K562 (cell line): Measurements from ENCODE around the gene NT5DC4. TPM values are rescaled to one million over a fixed set of nuclear protein-coding genes. Genes with fewer than 3 reads are reported as not detected.

Source experiments
- ARID1B ChIP-seq: fragments of 450-650 bp; IDR thresholded peaks from 2 replicates; pipeline ENCODE4 v1.6.1; 2016; ENCODE audit warnings: antibody characterized with exemption, mild to moderate bottlenecking, inconsistent platforms
- CBX1 ChIP-seq: sonication (generic); IDR thresholded peaks from 2 replicates; pipeline ENCODE4 v1.6.1; 2016; ENCODE audit warnings: antibody characterized with exemption, low read depth, mild to moderate bottlenecking
- GATA2 ChIP-seq: sonication (generic); formaldehyde crosslinking; IDR thresholded peaks from 2 replicates; pipeline ENCODE4 v1.4.0; 2020; ENCODE audit warnings: mild to moderate bottlenecking, missing genetic modification reagents
- L3MBTL2 ChIP-seq: fragments of 450-650 bp; IDR thresholded peaks from 2 replicates; pipeline ENCODE4 v1.6.1; 2016; ENCODE audit warnings: mild to moderate bottlenecking, moderate library complexity
- MAFF ChIP-seq: IDR thresholded peaks from 2 replicates; pipeline ENCODE4 v1.6.1; 2012; ENCODE audit warnings: low read length, improper control_type of control experiment
- MEIS2 ChIP-seq: fragments of 450-650 bp; IDR thresholded peaks from 2 replicates; pipeline ENCODE4 v1.6.1; 2014; ENCODE audit warnings: mild to moderate bottlenecking; ENCODE audit not compliant: partially characterized antibody
- MYBL2 ChIP-seq, 2 experiments: fragments of 450-650 bp in 1 of 2; sonication (generic) in 1 of 2; formaldehyde crosslinking in 1 of 2; IDR thresholded peaks; 2 replicates each; pipeline versions ENCODE4 v1.6.1 to v1.8.1; 2017 to 2022; ENCODE audit warnings: borderline replicate concordance in 1 of 2, inconsistent platforms in 1 of 2, low read depth in 1 of 2, mild to moderate bottlenecking in 1 of 2, missing genetic modification reagents in 1 of 2, moderate library complexity in 1 of 2
- RB1 ChIP-seq: fragments of 450-650 bp; IDR thresholded peaks from 2 replicates; pipeline ENCODE4 v1.6.1; 2017; ENCODE audit warnings: low read depth, mild to moderate bottlenecking
- SPI1 ChIP-seq: IDR thresholded peaks from 2 replicates; pipeline ENCODE4 v1.6.1; 2011; ENCODE audit warnings: low read depth, low read length, control low read depth, borderline replicate concordance
- ZNF384 ChIP-seq: IDR thresholded peaks from 2 replicates; pipeline ENCODE4 v1.6.1; 2012; ENCODE audit warnings: low read depth, low read length, improper control_type of control experiment
- polyA plus RNA-seq, 8 experiments: library from polyadenylated mRNA; depleted of rRNA in 4 of 8; stranded (reverse) in 5 of 8; unstranded in 3 of 8; fragments of >200 nt; fragmentation: Nextera tagmentation in 2 of 8; fragmentation: Illumina TruSeq in 1 of 8; extraction: Ambion mirVana in 2 of 8; extraction: Trizol in 1 of 8; gene quantifications; 2 replicates each; pipeline versions ENCODE4 v1.2.1 to v1.2.3, GENCODE V29; 2011 to 2014; ENCODE audit warnings: inconsistent platforms in 1 of 8, missing spikeins in 1 of 8
- total RNA-seq, 7 experiments: library from RNA; depleted of rRNA in 6 of 7; stranded (reverse); fragments of >200 nt in 6 of 7; fragmentation: Illumina TruSeq in 2 of 7; extraction: Trizol in 2 of 7; gene quantifications; 2 replicates each; pipeline versions ENCODE4 v1.2.1 to v1.2.3, GENCODE V29; 2011 to 2021; ENCODE audit warnings: low replicate concordance in 1 of 7
- TF ChIP-seq, protein P1 (sequence below): fragments of 200-400 bp; formaldehyde crosslinking; IDR thresholded peaks from 2 replicates; pipeline ENCODE4 v1.6.1; 2017; ENCODE audit warnings: mild to moderate bottlenecking, low read depth, low read length, moderate library complexity
- TF ChIP-seq, protein P2 (sequence below): fragments of 250-450 bp; sonication (Bioruptor Pico); IDR thresholded peaks from 2 replicates; pipeline ENCODE4 v1.4.0; 2020; ENCODE audit warnings: mild to moderate bottlenecking, moderate library complexity

The NT5DC4 gene
- total and polyA plus RNA-seq, 9 of the 15 experiments (the other 6 are each of a cell fraction or from before 2014, with no cell fraction given), result 0.44 to 6.9 (median 2.5) TPM

DNA sequence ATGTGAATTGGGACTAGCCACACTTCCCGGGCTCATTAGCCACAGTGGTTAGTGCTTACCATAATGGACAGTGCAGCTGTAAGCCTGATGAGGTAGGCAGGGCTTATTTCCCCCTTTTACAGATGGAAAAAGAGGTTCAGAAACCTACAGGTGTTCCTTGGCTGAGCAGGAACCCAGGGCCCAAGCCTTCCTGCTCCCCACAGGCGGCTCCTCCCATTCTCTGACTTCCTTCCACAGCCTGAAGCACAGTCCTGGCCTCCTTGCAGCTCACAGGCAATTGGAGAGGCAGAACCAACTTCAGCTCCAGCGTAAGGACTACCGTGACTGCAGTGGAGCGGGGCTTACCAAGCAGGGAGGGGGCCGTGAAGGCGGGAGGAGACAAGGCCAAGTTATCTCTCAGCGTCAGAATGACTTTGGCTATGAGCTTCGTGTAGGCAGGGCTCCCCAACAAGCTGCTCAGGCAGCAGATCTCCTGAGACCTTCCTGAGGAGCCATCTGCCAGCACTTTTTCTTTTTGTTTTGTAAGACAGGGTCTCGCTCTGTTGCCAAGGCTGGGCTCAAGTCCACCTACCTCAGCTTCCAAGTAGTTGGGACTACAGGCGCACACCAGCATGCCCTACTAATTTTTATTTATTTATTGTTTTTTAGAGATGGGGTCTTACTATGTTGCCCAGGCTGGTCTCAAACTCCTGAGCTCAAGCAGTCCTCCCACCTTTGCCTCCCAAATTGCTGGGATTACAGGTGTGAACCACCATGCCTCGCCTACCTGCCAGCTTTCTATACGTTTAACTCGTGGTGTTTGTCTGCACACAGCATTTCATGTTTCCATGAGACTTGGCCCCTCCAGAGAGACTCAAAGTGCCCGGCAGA, 34.2 kb upstream of the NT5DC4 start (continued):
- TF ChIP-seq, protein P1, sequence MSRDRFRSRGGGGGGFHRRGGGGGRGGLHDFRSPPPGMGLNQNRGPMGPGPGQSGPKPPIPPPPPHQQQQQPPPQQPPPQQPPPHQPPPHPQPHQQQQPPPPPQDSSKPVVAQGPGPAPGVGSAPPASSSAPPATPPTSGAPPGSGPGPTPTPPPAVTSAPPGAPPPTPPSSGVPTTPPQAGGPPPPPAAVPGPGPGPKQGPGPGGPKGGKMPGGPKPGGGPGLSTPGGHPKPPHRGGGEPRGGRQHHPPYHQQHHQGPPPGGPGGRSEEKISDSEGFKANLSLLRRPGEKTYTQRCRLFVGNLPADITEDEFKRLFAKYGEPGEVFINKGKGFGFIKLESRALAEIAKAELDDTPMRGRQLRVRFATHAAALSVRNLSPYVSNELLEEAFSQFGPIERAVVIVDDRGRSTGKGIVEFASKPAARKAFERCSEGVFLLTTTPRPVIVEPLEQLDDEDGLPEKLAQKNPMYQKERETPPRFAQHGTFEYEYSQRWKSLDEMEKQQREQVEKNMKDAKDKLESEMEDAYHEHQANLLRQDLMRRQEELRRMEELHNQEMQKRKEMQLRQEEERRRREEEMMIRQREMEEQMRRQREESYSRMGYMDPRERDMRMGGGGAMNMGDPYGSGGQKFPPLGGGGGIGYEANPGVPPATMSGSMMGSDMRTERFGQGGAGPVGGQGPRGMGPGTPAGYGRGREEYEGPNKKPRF, result no peak
- TF ChIP-seq, protein P2, sequence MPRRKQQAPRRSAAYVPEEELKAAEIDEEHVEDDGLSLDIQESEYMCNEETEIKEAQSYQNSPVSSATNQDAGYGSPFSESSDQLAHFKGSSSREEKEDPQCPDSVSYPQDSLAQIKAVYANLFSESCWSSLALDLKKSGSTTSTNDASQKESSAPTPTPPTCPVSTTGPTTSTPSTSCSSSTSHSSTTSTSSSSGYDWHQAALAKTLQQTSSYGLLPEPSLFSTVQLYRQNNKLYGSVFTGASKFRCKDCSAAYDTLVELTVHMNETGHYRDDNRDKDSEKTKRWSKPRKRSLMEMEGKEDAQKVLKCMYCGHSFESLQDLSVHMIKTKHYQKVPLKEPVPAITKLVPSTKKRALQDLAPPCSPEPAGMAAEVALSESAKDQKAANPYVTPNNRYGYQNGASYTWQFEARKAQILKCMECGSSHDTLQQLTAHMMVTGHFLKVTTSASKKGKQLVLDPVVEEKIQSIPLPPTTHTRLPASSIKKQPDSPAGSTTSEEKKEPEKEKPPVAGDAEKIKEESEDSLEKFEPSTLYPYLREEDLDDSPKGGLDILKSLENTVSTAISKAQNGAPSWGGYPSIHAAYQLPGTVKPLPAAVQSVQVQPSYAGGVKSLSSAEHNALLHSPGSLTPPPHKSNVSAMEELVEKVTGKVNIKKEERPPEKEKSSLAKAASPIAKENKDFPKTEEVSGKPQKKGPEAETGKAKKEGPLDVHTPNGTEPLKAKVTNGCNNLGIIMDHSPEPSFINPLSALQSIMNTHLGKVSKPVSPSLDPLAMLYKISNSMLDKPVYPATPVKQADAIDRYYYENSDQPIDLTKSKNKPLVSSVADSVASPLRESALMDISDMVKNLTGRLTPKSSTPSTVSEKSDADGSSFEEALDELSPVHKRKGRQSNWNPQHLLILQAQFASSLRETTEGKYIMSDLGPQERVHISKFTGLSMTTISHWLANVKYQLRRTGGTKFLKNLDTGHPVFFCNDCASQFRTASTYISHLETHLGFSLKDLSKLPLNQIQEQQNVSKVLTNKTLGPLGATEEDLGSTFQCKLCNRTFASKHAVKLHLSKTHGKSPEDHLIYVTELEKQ, result no peak
- no peak for TF ChIP-seq CBX1
- peak; percentile 48; the same call in 1 of the 2 replicates for TF ChIP-seq SPI1
- TF ChIP-seq L3MBTL2, result peak; percentile 70
- no peak for TF ChIP-seq GATA2 (CRISPR knock-in tag)
- peak; percentile 1; the same call in 1 of the 2 replicates for TF ChIP-seq MAFF
- TF ChIP-seq MEIS2, result no peak
- TF ChIP-seq RB1, result 0 out of 2 replicates have a peak, but pooled peaks have one; percentile 42
- TF ChIP-seq ZNF384, result no peak
- no peak for TF ChIP-seq MYBL2 (IDR thresholded peaks at IDR 0.05; ENCODE audit: low read depth)
- no peak for TF ChIP-seq MYBL2 (CRISPR knock-in tag; IDR thresholded peaks at IDR 0.05; ENCODE audit: borderline replicate concordance)
- TF ChIP-seq ARID1B, result peak; percentile 70
